K562 (cell line): Measurements from ENCODE around the gene NELL1. TPM values are rescaled to one million over a fixed set of nuclear protein-coding genes. Genes with fewer than 3 reads are reported as not detected.

ENCODE experiments used
- E2F3 ChIP-seq: fragments of 250-450 bp; sonication (Bioruptor Pico); IDR thresholded peaks from 2 replicates; pipeline ENCODE4 v1.4.0; 2020; ENCODE audit warnings: mild to moderate bottlenecking
- E2F6 ChIP-seq, 2 experiments: IDR thresholded peaks; 2 replicates each; pipeline ENCODE4 v1.6.1; 2011; ENCODE audit warnings: borderline replicate concordance in 1 of 2, control low read depth in 1 of 2, low read depth in 1 of 2, low read length in 1 of 2, mild to moderate bottlenecking in 1 of 2, mixed read lengths in 1 of 2, moderate library complexity in 1 of 2; ENCODE audit not compliant: insufficient read depth in 1 of 2, insufficient read length in 1 of 2, poor library complexity in 1 of 2, severe bottlenecking in 1 of 2; ENCODE audit errors: extremely low read depth in 1 of 2
- KDM4B ChIP-seq, 2 experiments: fragments of 450-650 bp in 1 of 2; sonication (generic) in 1 of 2; IDR thresholded peaks; 2 replicates each; pipeline ENCODE4 v1.6.1; 2016 to 2017; ENCODE audit warnings: borderline replicate concordance in 2 of 2, antibody characterized with exemption in 1 of 2, low read depth in 1 of 2, mild to moderate bottlenecking in 1 of 2
- KLF1 ChIP-seq: fragments of 450-650 bp; IDR thresholded peaks from 2 replicates; pipeline ENCODE4 v1.6.1; 2016; ENCODE audit warnings: missing genetic modification characterization, missing compliant biosample characterization
- ZNF717 ChIP-seq: fragments of 250-450 bp; sonication (Bioruptor Pico); IDR thresholded peaks from 2 replicates; pipeline ENCODE4 v1.5.0; 2021
- polyA plus RNA-seq, 8 experiments: library from polyadenylated mRNA; depleted of rRNA in 4 of 8; stranded (reverse) in 5 of 8; unstranded in 3 of 8; fragments of >200 nt; fragmentation: Nextera tagmentation in 2 of 8; fragmentation: Illumina TruSeq in 1 of 8; extraction: Ambion mirVana in 2 of 8; extraction: Trizol in 1 of 8; gene quantifications; 2 replicates each; pipeline versions ENCODE4 v1.2.1 to v1.2.3, GENCODE V29; 2011 to 2014; ENCODE audit warnings: inconsistent platforms in 1 of 8, missing spikeins in 1 of 8
- total RNA-seq, 7 experiments: library from RNA; depleted of rRNA in 6 of 7; stranded (reverse); fragments of >200 nt in 6 of 7; fragmentation: Illumina TruSeq in 2 of 7; extraction: Trizol in 2 of 7; gene quantifications; 2 replicates each; pipeline versions ENCODE4 v1.2.1 to v1.2.3, GENCODE V29; 2011 to 2021; ENCODE audit warnings: low replicate concordance in 1 of 7
- TF ChIP-seq, protein P1 (sequence below), 2 experiments: fragments of 450-650 bp; IDR thresholded peaks; 2 replicates each; pipeline ENCODE4 v1.6.1; 2016; ENCODE audit warnings: mild to moderate bottlenecking in 2 of 2, borderline replicate concordance in 1 of 2, low read depth in 1 of 2, moderate library complexity in 1 of 2
- TF ChIP-seq, protein P2 (sequence below): fragments of 450-650 bp; IDR thresholded peaks from 2 replicates; pipeline ENCODE4 v1.6.1; 2014; ENCODE audit warnings: low read depth, mild to moderate bottlenecking, moderate library complexity, borderline replicate concordance
- TF ChIP-seq, protein P3 (sequence below): sonication (generic); formaldehyde crosslinking; IDR thresholded peaks from 2 replicates; pipeline ENCODE4 v1.8.1; 2023; ENCODE audit warnings: mild to moderate bottlenecking, missing genetic modification reagents

NELL1 gene
- total and polyA plus RNA-seq, 9 of the 15 experiments (the other 6 are each of a cell fraction or from before 2014, with no cell fraction given): not detected

GRCh38 chr11:21144531-21144930 is 475.1 kb downstream of the NELL1 start (continued):
- TF ChIP-seq, protein P1, sequence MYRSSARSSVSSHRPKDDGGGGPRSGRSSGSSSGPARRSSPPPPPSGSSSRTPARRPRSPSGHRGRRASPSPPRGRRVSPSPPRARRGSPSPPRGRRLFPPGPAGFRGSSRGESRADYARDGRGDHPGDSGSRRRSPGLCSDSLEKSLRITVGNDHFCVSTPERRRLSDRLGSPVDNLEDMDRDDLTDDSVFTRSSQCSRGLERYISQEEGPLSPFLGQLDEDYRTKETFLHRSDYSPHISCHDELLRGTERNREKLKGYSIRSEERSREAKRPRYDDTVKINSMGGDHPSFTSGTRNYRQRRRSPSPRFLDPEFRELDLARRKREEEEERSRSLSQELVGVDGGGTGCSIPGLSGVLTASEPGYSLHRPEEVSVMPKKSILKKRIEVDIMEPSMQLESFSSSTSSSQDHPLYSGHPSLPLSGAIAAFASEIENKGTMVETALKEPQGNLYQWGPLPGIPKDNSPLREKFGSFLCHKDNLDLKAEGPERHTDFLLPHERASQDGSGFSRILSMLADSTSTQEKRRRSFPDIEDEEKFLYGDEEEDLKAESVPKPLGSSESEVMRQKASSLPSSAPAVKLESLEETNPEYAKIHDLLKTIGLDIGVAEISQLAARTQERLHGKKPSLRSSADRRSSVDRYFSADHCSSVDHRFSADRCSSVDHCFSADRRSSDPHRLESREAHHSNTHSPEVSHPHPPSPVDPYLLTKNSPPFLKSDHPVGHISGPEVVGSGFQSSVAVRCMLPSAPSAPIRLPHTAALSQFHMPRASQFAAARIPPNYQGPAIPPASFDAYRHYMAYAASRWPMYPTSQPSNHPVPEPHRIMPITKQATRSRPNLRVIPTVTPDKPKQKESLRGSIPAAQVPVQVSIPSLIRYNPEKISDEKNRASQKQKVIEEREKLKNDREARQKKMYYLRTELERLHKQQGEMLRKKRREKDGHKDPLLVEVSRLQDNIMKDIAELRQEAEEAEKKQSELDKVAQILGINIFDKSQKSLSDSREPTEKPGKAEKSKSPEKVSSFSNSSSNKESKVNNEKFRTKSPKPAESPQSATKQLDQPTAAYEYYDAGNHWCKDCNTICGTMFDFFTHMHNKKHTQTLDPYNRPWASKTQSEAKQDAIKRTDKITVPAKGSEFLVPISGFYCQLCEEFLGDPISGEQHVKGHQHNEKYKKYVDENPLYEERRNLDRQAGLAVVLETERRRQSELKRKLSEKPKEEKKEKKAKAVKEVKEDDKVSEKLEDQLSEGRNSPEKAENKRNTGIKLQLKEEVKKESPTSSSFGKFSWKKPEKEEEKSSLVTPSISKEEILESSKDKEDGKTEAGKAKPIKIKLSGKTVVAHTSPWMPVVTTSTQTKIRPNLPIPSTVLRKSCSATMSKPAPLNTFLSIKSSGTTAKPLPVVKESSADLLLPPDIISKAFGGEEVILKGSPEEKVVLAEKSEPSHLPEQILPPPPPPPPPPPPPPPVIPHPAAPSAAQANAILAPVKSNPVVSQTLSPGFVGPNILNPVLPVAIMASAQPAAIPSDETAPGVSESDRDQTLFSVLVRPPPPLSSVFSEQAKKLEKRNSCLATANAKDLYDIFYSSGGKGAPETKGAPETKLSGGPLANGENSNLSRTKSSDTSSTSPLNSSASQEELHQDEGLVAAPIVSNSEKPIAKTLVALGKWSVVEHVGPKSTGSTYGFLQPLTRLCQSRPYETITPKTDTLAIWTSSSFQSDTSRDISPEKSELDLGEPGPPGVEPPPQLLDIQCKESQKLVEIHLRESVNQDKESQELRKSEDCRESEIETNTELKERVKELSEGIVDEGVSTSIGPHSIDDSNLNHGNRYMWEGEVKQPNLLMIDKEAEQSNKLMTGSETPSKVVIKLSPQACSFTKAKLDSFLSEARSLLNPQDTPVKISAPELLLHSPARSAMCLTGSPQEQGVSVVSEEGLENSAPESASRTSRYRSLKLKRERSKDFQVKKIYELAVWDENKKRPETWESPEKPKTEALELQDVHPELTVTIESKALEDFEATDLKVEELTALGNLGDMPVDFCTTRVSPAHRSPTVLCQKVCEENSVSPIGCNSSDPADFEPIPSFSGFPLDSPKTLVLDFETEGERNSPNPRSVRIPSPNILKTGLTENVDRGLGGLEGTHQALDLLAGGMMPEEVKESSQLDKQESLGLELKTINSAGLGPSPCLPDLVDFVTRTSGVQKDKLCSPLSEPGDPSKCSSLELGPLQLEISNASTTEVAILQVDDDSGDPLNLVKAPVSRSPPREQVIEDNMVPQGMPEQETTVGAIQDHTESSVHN (IDR thresholded peaks at IDR 0.05; ENCODE audit: borderline replicate concordance in 1 of 2, low read depth in 1 of 2): no peak
- TF ChIP-seq KLF1 (tag) (no peak), E2F6 (IDR thresholded peaks at IDR 0.05; ENCODE audit: borderline replicate concordance in 1 of 2, extremely low read depth in 1 of 2, insufficient read depth in 1 of 2, insufficient read length in 1 of 2, low read depth in 1 of 2, low read length in 1 of 2, poor library complexity in 1 of 2, severe bottlenecking in 1 of 2) (no peak), E2F3 (CRISPR knock-in tag) (no peak), ZNF717 (CRISPR knock-in tag) (no peak), KDM4B (IDR thresholded peaks at IDR 0.05; ENCODE audit: borderline replicate concordance in 2 of 2, low read depth in 1 of 2) (no peak)
- TF ChIP-seq, protein P2, sequence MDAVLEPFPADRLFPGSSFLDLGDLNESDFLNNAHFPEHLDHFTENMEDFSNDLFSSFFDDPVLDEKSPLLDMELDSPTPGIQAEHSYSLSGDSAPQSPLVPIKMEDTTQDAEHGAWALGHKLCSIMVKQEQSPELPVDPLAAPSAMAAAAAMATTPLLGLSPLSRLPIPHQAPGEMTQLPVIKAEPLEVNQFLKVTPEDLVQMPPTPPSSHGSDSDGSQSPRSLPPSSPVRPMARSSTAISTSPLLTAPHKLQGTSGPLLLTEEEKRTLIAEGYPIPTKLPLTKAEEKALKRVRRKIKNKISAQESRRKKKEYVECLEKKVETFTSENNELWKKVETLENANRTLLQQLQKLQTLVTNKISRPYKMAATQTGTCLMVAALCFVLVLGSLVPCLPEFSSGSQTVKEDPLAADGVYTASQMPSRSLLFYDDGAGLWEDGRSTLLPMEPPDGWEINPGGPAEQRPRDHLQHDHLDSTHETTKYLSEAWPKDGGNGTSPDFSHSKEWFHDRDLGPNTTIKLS: no peak
- TF ChIP-seq, protein P3, sequence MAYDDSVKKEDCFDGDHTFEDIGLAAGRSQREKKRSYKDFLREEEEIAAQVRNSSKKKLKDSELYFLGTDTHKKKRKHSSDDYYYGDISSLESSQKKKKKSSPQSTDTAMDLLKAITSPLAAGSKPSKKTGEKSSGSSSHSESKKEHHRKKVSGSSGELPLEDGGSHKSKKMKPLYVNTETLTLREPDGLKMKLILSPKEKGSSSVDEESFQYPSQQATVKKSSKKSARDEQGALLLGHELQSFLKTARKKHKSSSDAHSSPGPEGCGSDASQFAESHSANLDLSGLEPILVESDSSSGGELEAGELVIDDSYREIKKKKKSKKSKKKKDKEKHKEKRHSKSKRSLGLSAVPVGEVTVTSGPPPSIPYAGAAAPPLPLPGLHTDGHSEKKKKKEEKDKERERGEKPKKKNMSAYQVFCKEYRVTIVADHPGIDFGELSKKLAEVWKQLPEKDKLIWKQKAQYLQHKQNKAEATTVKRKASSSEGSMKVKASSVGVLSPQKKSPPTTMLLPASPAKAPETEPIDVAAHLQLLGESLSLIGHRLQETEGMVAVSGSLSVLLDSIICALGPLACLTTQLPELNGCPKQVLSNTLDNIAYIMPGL (CRISPR knock-in tag): no peak
